ENCODE results near the gene SMIM5. TPM values are rescaled to one million over a fixed set of nuclear protein-coding genes. Genes with fewer than 3 reads are reported as not detected.

The SMIM5 gene
- total RNA-seq, 4 donors from 2014 or later = 0.22 TPM; not detected in 3

GRCh38 chr17:75614556-75615270 lies 18.5 kb upstream of the SMIM5 start:
- Histone ChIP-seq H3K36me3 (peaks cover 0 to 6% of the 10 kb centered on the region in 2 donors), H3K4me1 (no peaks in the 10 kb centered on the region), H3K9me3 (no peaks in the 10 kb centered on the region), H3K4me3 (no peak overlapping the region), H3K27ac (no peak overlapping the region), H3K27me3 (no peaks in the 10 kb centered on the region)
- TF ChIP-seq POLR2A (IDR thresholded peaks at IDR 0.05) (no peak), CTCF (IDR thresholded peaks at IDR 0.05 in 4 of 5, conservative IDR thresholded peaks at IDR 0.05 in 1 of 5) (no peak)
- no peak for DNase-seq
- in situ Hi-C loops (cut with MboI; ENCODE audit: low sequenced_read_pairs in 4 of 4) (no loop called here), intact Hi-C loops (cut with DNase I; ENCODE audit: low total_unique reads) (no loop called here)
- no peak for ATAC-seq

- intact Hi-C loops (cut with DNase I; ENCODE audit: low total_unique reads) = no loop called here
- Histone ChIP-seq H3K27ac (no peak overlapping the region), H3K4me1 (no peaks in the 10 kb centered on the region), H3K4me3 (no peak overlapping the region), H3K27me3 (no peaks in the 10 kb centered on the region), H3K36me3 (peaks cover 0 to 6% of the 10 kb centered on the region in 2 donors), H3K9me3 (no peaks in the 10 kb centered on the region)
- ATAC-seq = no peak
- no peak for TF ChIP-seq POLR2A (IDR thresholded peaks at IDR 0.05)
- TF ChIP-seq CTCF (IDR thresholded peaks at IDR 0.05 in 4 of 5, conservative IDR thresholded peaks at IDR 0.05 in 1 of 5) = no peak
- in situ Hi-C loops (cut with MboI; ENCODE audit: low sequenced_read_pairs in 4 of 4) = no loop called here
- no peak for DNase-seq
Observed at GRCh38 chr17:75615301-75615700, 17.9 kb upstream of the SMIM5 start.

GRCh38 chr17:75616521-75617122 lies 16.6 kb upstream of the SMIM5 start:
- Histone ChIP-seq H3K27ac (no peak overlapping the region), H3K4me1 (no peaks in the 10 kb centered on the region), H3K27me3 (no peaks in the 10 kb centered on the region), H3K4me3 (no peak overlapping the region), H3K36me3 (peaks cover 0 to 6% of the 10 kb centered on the region in 2 donors), H3K9me3 (no peaks in the 10 kb centered on the region)
- DNase-seq = no peak
- TF ChIP-seq POLR2A (IDR thresholded peaks at IDR 0.05) = no peak
- no peak for TF ChIP-seq CTCF (IDR thresholded peaks at IDR 0.05 in 4 of 5, conservative IDR thresholded peaks at IDR 0.05 in 1 of 5)
- in situ Hi-C loops (cut with MboI; ENCODE audit: low sequenced_read_pairs in 4 of 4) = no loop called here
- intact Hi-C loops (cut with DNase I; ENCODE audit: low total_unique reads) = no loop called here
- ATAC-seq = no peak

- H3K27ac ChIP-seq = no peak overlapping the region
- no peak overlapping the region for H3K4me3 ChIP-seq
- no peak for TF ChIP-seq POLR2A (IDR thresholded peaks at IDR 0.05)
- TF ChIP-seq CTCF (IDR thresholded peaks at IDR 0.05 in 4 of 5, conservative IDR thresholded peaks at IDR 0.05 in 1 of 5) = no peak
- H3K4me1 ChIP-seq = no peaks in the 10 kb centered on the region
- ATAC-seq (no peak), DNase-seq (no peak)
- intact Hi-C loops (cut with DNase I; ENCODE audit: low total_unique reads) (no loop called here), in situ Hi-C loops (cut with MboI; ENCODE audit: low sequenced_read_pairs in 4 of 4) (no loop called here)
- H3K27me3 ChIP-seq = no peaks in the 10 kb centered on the region
- no peaks in the 10 kb centered on the region for H3K9me3 ChIP-seq
- peaks cover 0 to 6% of the 10 kb centered on the region in 2 donors for H3K36me3 ChIP-seq
Observed at GRCh38 chr17:75617218-75617617, 16.0 kb upstream of the SMIM5 start.

All from gastrocnemius medialis (tissue), 4 donors.